ENCODE data around the gene CCDC24. TPM values are rescaled to one million over a fixed set of nuclear protein-coding genes. Genes with fewer than 3 reads are reported as not detected.

CCDC24 gene
- total and polyA plus RNA-seq, 2 of the 13 experiments (the other 11 are each of a cell fraction or from before 2014, with no cell fraction given), result 1.4 to 2.9 TPM

GRCh38 chr1:44013949-44014348 is 22.6 kb downstream of the CCDC24 start (continued):
- TF ChIP-seq ZBTB37 (CRISPR knock-in tag; IDR thresholded peaks at IDR 0.05), result no peak
- no peak for TF ChIP-seq CENPX (CRISPR knock-in tag; IDR thresholded peaks at IDR 0.05)

- Histone ChIP-seq H4K20me1 (ENCODE audit: insufficient read depth, low read length) (no peaks in the 10 kb centered on the region), H3K4me3 (replicated peaks in 1 of 3; ENCODE audit: insufficient read depth in 1 of 3, low read depth in 2 of 3, low read length in 3 of 3) (no peak overlapping the region), H3K4me1 (ENCODE audit: insufficient read depth, low read length) (peaks cover 58% of the 10 kb centered on the region), H3K9ac (ENCODE audit: insufficient read depth, low read depth, low read length) (no peak overlapping the region), H3K27ac (ENCODE audit: extremely low read length, insufficient read depth, low read length) (no peak overlapping the region), H3K9me3 (ENCODE audit: low read length) (no peaks in the 10 kb centered on the region), H3K36me3 (replicated peaks in 1 of 2; ENCODE audit: control insufficient read depth in 1 of 2, insufficient read depth in 2 of 2, low read length in 2 of 2) (no peaks in the 10 kb centered on the region; a peak in 2 of 5 replicates), H2AFZ (ENCODE audit: low read length) (no peak overlapping the region), H3K27me3 (ENCODE audit: control insufficient read depth in 1 of 2, insufficient read depth in 2 of 2, low read length in 2 of 2) (no peaks in the 10 kb centered on the region), H3K79me2 (ENCODE audit: insufficient read depth, low read length) (no peaks in the 10 kb centered on the region), H3K4me2 (ENCODE audit: low read depth, low read length) (no peak overlapping the region)
- intact Hi-C loops (cut with micrococcal nuclease; ENCODE audit: unreplicated experiment), result no loop called here
- TF ChIP-seq ZNF746 (CRISPR knock-in tag; IDR thresholded peaks at IDR 0.05) (no peak), MLLT10 (CRISPR knock-in tag; IDR thresholded peaks at IDR 0.05) (no peak), USF2 (IDR thresholded peaks at IDR 0.05; ENCODE audit: low read depth, low read length) (no peak), USF2 (CRISPR knock-in tag; IDR thresholded peaks at IDR 0.05; ENCODE audit: borderline replicate concordance) (no peak), SNAPC4 (CRISPR knock-in tag; IDR thresholded peaks at IDR 0.05) (no peak)
- peak; percentile 16 for ATAC-seq
- WGBS (ENCODE audit: low lambda C conversion rate), result 77% methylated on average over 6 of the region's 8 CpGs
- no TSS peak for BruUV-seq (replicated peaks)
- in situ Hi-C loops (cut with HindIII; ENCODE audit: extremely low pct_ligation_motif_present, low pct_unique_long_range_greater_than_20kb), result no loop called here
- ChIA-PET POLR2A (interaction anchor here (1.1 to 1.7 kb wide), 3 partner anchors 9 to 28 kb away, joined by 3 to 7 read pairs (median 4); partner anchors contain the start of gene SLC6A9), CTCF (ENCODE audit: low intra/inter-chr PET ratio, low total read pairs) (no interaction called here)
- DNase-seq (ENCODE audit: low spot score), result no peak
- no peak for FAIRE-seq
These were observed 23.1 kb downstream of the CCDC24 start for GRCh38 chr1:44014365-44015104.

All from HepG2 (cell line).